GM19023 (cell line): ENCODE data around the gene SIAH1.
"Not testable (repeated sequence)": the region's sequence is repeated elsewhere in the genome, so short reads cannot be mapped to it uniquely, and the experiment has no call there.

Experiments
- ATAC-seq: cut with Tn5 transposase; IDR thresholded peaks from one replicate; pipeline ENCODE4 v1.9.1; 2021; ENCODE audit warnings: mild to moderate bottlenecking, moderate library complexity; ENCODE audit not compliant: unreplicated experiment

Gene SIAH1

DNA sequence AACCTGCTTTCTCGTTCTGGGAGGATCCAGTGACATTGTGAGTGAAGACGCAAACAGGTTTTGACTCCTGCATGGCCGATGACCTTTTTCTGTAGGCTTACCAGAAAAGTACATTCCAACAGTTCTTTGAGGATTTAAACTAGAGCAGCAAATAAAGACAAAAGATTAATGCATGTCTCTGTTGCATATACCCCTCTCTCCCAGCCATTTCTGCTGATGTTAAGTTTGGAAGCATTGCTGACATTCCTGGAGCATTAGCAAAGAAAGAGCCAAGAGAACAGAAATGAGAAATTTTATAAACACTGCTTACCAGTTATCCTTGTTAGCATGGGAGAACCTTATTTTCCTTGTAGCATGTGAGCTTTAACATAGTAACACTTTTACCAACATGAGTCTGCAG lies 49.3 kb downstream of the SIAH1 start:
- no peak for ATAC-seq

DNA sequence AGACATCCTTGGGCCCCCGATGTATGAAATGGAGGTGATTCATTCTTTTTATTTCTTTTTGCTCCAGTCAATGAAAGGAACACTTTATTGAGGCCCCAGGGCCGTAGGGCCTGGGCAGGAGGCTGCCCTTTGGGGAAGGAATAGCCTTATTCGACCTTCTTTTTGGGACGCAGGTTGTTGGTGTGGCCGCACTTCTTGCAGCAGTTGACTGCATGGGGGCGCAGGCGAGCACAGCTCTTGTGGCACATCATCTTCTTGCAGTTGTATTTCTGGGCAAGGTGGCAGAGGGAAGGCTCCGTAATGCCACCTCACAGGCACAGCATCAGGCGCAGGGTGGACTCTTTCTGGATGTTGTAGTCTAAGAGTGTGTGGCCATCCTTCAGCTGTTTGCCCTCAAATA lies 50.9 kb downstream of the SIAH1 start:
- no peak for ATAC-seq

DNA sequence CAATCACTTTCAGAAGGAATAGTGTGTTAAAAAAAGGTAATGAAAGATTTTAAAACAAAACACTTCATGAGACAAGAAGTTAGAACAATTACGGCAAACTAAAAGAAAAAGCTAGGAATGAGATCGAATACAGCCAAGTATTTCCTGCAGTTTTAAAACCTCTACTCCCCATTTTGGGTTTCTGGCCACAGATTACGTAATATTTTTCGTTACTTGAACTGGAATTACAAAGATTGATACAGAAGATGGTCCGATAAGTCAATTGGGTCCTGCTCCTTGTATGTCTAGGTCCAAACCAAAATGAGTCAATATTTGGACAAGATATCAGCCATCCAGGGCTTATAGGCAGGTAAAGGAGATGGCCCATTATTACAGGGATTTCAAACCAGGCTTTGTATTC lies 52.2 kb downstream of the SIAH1 start:
- ATAC-seq = no peak

DNA sequence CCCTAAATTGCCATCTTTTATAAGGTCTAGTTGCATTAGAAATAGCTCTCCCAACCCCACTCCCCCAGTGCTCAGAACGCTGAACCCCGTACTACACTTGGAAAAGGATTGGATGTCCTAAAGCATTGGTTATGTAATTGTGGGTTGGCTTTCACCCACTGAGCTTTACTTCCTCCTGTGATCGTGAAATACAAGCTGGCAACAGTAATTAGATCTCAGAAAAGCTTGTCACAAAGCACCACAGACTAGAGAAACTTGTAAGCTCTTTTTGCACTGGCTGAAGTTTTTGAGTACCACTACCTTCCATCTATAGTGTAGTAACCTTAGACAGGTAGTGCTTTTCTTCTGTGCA lies 54.4 kb downstream of the SIAH1 start:
- ATAC-seq = no peak

DNA sequence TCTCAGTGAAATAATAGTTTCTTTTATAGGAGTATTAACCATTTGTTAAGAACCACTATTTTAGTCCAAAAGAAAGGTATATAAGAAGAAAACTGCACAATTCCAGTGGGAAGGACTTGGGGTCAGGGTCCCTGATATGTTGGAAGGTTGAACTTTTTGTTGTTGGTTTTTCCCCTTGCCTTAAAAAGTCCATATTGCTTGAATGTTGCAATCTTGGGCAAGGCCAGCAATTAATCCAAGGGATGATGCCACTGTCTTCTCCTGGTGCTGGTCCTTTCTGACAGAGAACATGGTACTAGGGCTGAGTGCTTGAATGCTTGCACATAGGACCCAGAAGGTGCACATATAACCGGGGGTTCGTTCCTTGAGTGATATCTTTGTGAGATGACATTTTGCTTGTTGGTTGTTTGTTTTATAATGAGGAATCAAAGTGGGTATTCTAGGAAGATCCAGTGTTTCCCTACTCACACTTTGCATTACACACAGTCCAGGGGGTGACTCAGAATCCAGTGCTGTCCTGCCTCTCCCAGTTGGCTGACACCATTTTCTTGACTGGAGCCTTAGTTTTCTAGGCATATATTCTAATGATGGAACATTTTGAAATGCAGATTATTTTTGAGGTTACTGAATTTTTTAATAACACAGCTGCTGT lies 54.9 kb downstream of the SIAH1 start:
- ATAC-seq = no peak

DNA sequence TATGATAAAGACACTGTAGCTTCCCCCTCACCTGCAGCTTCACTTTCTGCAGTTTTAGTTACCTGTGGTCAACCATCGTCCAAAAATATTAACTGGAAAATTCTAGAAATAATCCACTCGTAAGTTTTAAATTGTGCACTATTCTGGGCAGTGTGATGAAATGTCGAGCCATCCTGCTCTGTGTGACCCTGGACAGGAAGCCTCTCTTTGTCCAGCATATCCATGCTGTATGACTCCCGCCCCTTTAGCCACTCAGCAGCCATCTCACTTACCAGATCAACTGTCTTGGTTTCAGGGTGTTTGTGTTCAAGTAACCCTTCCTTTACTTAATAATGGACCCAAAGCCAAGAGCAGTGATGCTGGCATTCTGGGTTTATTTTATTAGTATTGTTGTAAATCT lies 56.1 kb downstream of the SIAH1 start:
- ATAC-seq = no peak

DNA sequence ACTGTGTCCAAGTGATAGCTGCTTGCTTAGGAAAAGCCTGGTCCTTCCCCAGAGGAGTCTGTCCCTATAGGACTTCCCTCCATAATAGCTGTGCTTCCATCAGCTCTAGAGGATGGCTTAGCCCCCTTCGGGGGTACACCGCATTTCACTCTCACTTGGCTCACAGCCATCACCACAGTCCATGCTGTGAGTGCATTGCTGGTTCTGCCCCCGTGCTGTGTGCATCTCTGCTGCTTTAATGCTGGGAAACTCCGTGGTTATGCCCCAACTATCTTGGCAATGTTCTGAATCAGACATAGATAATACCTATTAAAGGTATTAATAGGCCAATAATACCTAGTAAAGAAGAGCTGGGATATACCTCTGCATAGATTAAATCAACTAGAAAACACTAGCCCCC lies 58.3 kb downstream of the SIAH1 start:
- no peak for ATAC-seq

DNA sequence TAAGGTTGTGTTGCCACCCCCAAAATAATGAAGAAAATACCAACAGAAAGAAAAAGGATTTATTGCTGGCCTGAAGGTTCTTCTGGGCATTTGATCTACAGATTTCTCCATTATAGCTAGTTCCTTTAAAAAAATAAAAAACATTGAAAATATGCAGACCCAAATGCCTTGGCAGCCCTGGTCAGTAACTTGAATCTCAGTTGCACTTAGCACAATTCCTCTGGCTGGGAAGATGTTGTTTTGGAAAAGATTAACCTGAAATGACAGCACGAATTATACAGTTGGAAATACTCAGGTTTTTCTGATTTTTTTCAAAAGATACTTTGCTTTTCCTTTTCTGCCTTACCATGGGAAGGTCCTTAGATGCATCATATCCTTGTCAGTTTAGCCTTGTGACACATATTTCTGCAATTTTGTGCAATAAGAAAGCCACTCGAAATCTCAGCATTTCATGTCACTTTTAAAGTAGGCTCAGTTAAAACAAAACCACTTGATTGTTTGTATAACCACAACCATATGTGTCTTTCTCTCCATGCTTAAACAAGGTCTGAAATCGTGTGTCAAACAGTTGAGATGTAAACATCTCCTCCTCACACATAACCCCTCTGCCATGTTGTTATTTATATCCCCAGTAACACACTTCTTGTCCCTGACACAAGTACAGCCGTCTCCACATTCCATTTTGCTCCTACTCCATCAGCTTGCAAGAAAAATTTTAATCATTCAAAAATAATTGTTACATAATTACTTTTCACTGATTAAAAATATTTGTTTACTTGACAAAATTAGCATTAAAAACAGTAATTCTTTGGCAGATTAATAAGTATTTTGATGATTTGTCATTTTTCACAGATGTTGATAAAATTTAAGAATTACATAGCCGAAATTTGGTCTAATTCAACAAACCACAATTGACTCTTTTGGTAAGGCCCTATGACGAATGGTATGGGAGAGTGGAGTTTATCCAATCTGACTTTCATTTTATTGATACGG lies 61.1 kb downstream of the SIAH1 start:
- no peak for ATAC-seq

DNA sequence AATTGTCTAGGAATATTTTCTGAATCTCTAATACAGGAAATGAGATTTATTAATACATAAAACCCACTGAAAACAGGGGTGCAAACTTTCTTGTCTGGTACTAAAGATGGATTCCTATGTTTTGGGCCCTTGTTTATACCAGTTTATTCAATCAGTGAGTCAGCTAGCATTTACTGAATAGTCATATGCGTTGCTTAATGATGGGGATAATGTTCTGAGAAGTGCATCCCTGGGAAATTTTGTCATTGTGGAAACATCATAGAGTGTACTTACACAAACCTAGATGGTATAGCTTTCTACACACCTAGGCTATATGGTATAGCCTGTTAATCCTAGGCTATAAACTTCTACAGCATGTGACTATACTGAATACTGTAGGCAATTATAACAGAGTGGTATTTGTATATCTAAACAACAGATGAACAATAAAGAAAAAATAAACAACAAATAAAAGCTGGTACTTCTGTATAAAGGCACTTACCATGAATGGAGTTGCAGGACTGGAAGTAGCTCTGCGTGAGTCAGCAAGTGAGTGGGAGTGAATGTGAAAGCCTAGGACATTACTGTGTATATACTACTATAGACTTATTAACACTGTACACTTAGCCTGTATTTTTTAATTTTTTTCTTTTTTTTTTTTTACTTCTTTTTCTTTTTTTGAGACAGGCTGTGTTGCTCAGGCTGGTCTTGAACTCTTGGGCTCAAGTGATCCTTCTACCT lies 63.7 kb downstream of the SIAH1 start:
- ATAC-seq = no peak

DNA sequence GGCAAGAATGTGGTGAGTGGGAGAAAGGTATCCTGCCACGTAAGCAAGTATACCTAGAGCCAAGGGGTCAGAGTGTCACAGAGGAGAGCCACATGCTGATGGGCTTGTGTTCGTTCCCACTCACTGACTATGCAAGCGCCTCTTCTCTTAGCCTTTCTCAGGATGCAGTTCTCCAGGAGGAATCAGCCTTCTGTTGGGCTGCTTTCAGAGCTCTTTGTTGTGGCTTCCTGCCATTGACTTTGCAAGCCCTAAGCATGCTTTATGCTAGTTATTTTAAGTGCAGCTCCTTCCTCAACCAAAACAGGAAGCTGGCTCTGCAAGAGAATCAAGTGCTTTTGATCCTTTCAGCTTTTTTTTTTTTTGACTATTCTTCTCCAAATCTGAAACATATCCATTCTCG lies 66.6 kb downstream of the SIAH1 start:
- no peak for ATAC-seq

DNA sequence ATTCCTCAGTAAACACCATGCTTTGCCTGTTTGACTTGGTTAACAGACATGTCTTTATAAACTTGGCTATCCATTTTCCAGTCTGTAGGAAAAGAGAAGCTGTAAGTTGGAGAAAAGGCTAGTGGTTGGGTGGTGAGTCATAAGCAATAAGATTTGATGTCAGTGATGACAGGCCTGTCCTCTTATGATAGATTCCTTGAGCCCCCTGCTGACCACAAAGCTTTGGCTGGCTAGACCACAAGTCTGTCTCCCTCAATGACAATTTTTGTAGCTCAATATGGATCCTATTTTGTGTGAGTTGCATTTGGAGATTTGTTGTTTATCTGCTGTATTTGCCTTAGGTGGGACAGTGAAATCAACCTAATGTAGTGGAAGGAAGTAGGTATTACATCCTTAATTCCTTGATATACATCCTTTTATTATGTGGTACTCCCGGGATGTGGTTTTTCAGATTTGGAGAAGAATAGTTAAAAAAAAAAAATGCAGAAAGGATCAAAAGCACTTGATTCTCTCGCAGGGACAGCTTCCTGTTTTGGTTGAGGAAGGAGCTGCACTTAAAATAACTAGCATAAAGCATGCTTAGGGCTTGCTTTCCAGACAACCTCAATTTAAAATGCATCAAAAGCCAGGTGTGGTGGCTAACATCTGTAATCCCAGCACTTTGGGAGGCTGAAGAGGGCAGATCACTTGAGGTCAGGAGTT lies 67.4 kb downstream of the SIAH1 start:
- no peak for ATAC-seq

DNA sequence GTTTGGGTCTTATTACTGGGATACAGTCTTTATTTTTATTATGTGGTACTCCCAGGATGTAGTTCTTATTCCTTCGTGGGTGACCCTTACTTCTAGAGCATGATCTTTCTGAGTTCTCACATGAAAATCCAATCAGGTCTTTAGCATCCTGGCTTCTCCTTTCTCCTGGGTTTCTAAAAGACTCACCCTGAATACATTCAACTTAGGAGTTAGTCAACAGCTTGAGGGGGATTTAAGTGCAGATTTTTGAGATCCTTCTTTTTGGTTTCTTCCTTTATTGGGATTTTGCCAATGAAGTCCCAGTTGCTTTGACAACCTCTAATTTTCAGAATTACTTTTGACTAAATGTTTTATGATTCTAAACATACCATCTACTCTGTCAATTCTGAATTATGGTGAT lies 68.2 kb downstream of the SIAH1 start:
- no peak for ATAC-seq

DNA sequence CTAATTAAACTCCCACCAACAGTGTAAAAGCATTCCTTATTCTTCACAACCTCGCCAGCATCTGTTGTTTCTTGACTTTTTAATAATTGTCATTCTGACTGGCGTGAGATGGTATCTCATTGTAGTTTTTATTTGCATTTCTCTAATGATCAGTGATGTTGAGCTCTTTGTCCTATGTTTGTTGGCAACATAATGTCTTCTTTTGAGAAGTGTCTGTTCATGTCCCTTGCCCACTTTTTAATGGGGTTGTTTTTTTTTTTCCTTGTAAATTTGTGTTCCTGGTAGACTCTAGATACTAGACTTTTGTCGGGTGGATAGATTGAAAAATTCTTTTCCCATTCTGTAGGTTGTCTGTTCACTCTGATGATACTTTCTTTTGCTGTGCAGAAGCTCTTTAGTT lies 71.3 kb downstream of the SIAH1 start:
- ATAC-seq = not testable (repeated sequence)

DNA sequence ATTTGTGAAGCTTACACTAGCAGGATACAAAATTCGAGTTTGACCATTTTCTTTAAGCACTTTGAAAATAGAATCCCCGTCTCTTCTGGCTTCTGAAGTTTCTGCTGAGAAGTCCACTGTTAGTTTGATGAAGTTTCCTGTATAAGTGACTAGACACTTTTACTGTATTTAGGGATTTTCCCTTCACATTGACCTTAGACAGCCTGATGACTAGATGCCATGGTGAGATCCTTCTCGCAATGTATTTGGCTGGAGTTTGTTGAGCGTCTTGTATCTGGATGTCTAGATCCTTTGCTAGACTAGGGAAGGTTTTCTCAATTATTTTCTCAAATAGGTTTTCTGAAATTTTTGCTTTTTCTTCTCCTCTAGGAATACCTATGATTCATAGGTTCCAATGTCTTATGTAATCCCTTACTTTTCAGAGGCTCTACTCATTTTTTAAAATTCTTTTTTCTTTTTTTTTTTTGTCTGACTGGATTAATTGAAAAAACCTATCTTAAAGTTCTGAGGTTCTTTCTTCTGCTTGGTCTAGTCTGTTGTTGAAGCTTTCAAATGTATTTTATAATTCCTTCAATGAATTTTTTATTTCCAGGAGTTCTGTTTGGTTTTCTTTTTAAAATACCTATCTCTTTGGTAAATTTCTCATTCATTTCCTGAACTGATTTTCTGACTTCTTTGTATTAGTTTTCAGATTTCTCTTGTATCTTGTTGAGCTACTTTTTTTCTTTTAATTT lies 74.1 kb downstream of the SIAH1 start:
- ATAC-seq = no peak
